ENCODE measurements around the gene FAHD2B.
"Not testable (repeated sequence)": the region's sequence is repeated elsewhere in the genome, so short reads cannot be mapped to it uniquely, and the experiment has no call there.

FAHD2B gene, protein sequence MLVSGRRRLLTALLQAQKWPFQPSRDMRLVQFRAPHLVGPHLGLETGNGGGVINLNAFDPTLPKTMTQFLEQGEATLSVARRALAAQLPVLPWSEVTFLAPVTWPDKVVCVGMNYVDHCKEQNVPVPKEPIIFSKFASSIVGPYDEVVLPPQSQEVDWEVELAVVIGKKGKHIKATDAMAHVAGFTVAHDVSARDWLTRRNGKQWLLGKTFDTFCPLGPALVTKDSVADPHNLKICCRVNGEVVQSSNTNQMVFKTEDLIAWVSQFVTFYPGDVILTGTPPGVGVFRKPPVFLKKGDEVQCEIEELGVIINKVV

DNA sequence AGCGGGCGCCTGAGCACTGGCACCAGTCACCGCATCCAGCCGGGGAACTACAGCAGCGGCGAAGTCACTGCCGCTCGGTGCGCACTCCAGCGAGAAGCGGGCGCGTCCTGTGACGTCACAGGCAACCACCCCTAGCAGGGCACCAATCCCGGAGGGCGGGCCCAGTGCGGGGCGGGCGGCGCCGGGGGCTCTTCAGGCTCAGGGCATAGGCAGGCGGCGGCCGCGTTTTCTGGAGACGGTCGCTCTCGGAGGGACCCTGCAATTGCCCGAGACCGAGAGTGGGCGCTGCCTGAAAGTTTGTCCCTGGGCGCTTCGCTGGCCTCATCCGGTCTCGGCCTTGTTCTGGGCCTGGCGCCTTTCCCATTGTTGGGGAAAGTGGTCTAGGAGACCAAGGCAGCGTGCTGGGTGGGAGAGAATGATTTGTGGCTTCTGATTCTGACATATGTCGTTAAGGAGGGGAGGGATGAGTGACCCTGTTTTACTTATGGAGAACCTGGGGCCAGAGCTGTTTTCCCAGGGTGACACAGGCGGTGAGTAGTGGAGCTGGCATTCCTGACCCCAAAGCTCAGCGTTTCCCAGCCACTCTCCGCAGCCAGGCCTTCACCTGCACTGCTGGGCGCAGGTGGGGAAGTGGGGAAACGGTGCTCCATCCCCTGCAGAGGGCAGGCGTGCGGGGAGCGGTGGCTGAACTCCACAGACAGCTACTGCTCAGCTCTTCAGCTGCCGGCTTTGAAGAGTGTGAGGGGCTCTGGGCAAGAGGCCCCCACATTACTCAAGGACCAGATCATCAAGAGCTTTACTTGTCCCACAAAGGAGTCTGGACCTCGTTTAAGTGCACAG, at the start of gene FAHD2B:
TSS of gene FAHD2B (minus strand) at position 111 of the 840 bp plus-strand sequence. CDS start 3,176 bp downstream, outside the sequence.
- DNase-seq (ENCODE audit: low read depth in 2 of 2) = peak; percentile 74 to 80

DNA sequence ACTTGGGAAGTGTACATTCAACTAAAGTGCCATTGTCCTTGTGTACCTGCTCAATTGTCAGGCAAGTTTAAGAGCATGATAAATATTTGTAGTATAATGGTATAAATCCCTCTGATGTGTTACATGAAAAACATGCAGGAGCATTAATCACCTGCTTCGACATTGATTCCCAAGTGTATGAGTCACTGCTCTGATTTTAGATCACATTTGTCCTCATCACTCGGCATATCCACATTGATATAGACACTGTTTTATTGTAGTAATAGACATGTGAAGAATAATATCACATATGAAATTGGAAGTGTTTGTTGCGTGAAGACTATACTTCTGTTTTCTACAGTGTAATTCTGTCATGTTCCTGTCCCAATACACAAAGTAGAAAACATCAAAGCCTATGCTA, 49.3 kb upstream of the FAHD2B start:
- not testable (repeated sequence) for DNase-seq (ENCODE audit: low read depth in 2 of 2)

DNA sequence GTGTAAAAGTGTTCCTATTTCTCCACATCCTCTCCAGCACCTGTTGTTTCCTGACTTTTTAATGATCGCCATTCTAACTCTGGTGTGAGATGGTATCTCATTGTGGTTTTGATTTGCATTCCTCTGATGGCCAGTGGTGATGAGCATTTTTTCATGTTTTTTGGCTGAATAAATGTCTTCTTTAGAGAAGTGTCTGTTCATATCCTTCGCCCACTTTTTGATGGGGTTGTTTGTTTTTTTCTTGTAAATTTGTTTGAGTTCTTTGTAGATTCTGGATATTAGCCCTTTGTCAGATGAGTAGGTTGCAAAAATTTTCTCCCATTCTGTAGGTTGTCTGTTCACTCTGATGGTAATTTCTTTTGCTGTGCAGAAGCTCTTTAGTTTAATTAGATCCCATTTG, 34.4 kb upstream of the FAHD2B start:
- DNase-seq (ENCODE audit: low read depth in 2 of 2) = not testable (repeated sequence)

DNA sequence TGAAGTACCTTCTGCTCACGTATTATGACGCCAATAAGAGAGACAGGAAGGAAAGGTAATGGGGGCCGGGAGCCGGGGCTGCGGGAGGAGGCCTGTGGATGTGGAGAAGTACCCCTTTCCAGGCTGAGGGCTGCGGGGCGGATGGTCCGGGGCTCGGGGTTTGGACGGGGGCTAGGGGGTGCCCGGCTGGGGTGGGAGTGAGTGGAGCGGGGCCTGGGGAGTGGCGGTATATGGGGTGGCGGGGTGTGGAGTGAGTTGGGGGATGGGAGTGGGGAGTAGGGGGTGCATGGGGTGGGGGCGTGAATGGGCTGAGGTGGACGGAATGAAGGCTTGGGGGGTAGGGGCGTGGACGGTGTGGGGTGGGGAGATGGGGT, 19.2 kb upstream of the FAHD2B start:
- DNase-seq (ENCODE audit: low read depth in 2 of 2) = not testable (repeated sequence)

DNA sequence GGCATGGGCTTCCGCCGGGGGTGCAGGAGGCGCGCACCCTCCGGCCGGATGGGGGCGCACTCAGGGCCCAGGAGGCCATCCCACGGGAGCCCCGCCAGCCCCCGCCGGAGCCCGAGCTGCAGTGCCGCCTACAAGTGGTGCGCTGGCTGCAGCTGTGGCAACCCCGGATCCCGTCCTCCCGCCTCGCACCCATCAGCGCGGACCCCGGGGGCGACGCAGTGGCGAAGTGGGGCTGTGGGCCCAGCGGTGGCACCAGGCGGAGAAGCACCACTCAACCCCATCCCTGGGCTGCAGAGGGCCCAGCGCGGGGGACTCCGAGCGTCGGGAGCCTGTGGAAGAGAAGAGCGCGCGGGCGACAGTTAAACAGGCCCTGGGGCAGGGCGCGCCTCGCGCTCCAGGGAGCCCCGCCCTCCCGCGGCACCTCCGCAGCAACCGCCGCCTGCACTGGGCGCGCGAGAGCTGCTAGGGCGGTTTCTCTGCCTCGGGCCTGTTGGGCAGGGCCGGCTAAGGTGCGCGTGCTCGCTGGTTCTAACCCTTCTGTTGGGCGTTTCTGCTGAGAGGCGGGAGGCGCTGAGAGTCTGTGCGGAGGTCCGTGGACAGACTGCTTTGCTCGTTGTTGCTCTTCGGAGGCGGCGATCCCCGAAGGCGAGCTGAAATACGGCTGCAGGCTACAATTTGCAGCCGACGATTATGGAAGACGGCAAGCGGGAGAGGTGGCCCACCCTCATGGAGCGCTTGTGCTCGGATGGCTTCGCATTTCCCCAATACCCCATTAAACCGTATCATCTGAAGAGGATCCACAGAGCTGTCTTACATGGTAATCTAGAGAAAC, 18.6 kb upstream of the FAHD2B start, which contains the start of gene ANKRD36:
TSS of gene ANKRD36 (plus strand) at position 104 of the 832 bp plus-strand sequence. CDS start at position 691, 587 bp downstream.
- DNase-seq (ENCODE audit: low read depth in 2 of 2) = peak; percentile 82 to 85

DNA sequence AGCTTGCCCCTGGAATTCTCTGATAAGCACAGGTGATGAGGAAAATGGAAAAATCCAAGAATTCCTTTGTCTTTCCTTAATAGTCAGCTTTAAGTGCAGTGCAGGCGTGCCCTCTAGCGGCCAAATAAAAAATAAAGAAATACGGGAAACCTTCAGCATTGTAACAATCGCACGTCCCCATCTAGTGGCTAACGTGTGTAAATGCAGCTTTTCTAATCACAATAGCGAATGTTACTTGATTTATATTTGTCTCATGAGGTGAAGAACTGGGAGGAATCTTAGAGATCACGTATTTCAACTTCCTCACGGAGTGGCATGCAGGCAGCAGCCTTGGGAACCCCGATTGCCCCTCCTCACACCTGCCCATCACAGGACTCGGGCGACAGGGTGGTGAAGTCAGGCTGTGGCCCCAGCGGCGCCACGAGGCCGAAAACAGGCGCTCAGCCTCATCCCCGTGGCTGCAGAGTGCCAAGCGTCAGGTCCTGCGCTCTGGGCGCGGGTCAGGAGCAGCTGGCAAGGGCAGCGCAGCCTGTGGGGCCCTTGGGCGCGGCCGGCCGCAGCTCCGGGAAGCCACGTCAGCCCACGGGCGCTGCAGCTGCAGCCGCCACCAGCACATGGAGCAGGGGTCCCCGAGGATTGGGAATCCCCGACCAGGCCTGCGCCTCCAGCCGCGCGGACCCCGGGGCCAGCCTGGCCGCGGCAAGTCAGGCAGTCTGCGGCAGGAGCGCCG, 17.8 kb upstream of the FAHD2B start:
- peak; percentile 20 to 47 for DNase-seq (ENCODE audit: low read depth in 2 of 2)

DNA sequence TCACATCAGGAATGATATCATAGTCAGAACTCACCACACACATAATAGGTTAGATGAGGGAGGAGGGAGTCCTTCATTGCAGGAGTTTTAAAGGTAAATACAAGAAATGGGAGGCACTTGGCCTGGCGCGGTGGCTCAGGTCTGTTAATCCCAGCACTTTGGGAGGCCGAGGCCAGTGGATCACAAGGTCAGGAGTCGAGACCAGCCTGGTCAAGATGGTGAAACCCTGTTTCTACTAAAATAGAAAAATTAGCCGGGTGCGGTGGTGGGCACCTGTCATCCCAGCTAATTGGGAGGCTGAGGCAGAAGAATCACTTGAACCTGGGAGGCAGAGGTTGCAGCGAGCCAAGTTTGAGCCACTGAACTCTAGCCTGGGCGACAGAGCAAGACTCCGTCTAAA, 16.6 kb upstream of the FAHD2B start:
- not testable (repeated sequence) for DNase-seq (ENCODE audit: low read depth in 2 of 2)

DNA sequence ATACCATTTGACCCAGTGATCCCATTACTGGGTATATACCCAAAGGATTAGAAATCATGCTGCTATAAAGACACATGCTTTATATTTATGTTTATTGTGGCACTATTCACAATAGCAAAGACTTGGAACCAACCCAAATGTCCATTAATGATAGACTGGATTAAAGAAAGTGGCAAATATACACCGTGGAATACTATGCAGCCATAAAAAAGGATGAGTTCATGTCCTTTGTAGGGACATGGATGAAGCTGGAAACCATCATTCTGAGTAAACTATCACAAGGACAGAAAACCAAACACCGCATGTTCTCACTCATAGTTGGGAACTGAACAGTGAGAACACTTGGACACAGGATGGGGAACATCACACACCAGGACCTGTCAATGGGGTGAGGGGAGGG, 12.2 kb upstream of the FAHD2B start:
- not testable (repeated sequence) for DNase-seq (ENCODE audit: low read depth in 2 of 2)

DNA sequence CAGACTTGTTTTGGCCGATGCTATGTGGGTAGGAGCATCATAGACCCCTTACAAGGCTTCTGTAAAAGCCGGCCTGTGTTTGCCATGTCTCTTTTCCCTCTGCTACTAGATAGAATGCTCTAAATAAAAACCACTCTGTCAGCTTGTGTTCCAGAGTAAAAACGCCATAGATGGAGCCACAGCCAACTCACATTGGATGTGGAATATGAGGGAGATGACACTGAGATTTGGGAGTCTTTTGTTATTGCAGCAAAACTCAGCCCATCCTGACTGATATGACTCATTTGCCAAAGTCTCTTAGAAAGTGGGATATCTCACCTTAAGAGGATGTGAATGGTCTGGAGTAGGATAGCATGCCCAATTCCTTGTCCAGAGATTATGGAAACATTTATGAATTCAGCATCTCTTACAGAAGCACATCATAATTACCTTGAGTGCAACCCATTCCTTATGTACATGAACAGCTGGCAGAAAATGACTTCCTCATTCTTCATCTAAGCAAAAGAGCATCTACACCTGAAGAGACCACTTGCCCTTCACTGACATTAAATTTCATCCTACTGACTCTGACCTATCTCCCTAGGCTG, 4.2 kb upstream of the FAHD2B start:
- DNase-seq (ENCODE audit: low read depth in 2 of 2) = not testable (repeated sequence)

DNA sequence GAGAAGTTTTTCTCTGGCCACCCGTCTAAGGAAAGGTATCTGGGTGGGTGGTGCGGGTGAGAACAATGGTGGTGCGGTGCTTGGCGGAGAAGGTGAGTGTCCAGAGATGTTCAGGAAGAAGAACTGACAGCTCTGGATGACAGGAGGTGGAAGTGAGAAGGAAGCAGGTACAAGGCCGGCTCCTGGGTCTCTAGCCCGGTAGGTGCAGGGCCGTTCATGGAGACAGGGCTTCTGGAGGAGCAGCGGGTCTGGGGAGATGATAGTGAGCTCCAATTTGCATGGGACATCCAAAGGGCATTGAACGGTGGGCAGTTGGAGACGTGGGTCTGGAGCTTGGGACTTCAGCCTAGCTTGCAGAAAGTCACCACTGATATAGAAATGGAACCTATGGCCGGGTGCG, 979 bp upstream of the FAHD2B start:
- DNase-seq (ENCODE audit: low read depth in 2 of 2) = no peak

DNA sequence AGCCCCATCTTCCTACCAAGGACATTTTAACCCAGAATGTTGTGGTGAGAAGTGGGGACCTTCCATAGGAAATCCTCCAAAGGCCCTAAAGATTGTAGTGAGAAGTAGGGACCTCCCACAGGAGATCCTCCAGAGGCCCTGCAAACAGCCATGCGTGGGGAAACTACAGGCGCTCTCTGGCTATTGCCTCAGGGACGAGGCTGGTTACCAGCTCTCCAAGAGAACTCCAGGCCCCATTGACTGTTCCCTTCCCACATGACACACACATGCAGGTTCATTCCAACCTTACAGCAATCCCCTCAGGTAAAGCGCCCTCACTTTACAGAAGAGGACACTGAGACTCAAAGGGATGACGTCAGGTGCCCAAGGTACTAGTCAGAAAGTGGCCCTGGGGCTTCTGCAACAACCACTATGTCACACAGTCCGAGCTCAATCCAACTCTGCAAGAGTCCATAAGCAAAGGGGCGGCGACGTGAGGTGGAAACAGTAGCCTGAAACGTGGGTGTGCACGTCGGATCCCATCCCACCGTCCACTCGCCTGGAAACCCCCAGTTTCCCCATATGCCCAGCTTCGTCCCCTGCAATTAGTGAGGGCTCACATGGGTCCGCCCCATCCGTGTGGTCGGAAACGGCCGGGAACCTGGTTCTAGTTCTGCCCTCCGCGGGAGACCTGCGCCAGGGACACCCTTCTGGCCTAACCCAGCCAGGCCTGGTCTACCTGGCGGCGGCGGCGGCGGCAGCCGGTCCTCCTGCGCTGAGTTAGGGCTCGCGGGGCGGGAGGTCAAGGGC, 505 bp downstream of the FAHD2B start:
- not testable (repeated sequence) for DNase-seq (ENCODE audit: low read depth in 2 of 2)

DNA sequence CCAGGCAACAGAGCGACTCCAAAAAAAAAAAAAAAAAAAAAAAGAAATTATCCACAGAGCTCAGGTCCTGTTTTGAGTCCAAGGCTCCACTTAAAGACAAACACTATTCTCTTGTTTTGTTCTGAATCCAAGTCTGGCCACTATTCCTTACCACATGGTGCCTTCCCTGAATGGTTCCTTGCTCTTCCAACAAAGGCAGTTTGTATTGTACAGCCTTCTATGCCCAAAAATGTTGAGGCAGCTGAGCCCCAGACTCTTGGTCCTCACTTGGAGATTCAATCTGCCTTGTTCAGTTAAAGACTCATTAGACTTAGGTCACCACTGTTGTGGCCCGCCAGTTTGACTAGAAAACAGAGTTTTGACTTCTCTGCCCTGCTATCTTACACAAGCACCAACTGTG, 1.7 kb downstream of the FAHD2B start:
- DNase-seq (ENCODE audit: low read depth in 2 of 2) = not testable (repeated sequence)

DNA sequence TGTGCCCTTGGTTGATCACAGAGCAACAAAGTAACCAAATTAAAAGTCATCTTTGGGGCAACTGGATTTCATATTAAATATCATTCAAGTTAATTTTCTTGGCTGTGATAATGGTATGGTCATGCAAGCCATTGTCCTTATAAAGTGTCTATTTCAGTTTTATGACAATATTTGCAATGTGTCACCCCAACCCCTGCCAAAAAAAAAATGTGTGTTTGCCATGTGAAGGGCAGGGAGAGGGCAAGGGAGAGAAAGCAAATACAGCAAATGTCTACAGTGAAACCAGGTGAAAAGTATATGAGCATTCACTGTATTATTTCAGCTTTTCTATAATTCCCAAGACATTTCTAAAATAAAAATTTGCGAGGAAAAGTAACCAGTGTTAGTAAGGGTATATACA, 6.0 kb downstream of the FAHD2B start:
- not testable (repeated sequence) for DNase-seq (ENCODE audit: low read depth in 2 of 2)

DNA sequence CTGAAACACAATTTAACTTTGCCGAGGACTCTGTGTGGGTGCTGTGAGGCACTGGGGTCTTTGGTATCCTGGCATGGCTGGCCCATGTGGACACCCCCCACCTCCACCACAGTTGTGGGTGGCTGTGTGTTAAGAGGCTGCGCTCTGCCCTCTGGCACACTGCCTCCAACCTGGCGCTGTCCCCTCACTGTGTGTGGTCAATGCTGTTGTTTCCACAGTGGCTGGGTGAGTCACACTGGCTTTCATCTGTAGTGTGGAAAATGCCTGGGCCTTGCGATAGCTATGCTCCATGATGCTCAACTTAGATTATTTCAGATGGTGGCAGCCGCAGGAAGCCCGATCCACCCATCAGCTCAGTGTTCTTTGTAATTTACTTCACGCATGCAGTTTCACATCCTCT, 9.6 kb downstream of the FAHD2B start:
- DNase-seq (ENCODE audit: low read depth in 2 of 2) = not testable (repeated sequence)

DNA sequence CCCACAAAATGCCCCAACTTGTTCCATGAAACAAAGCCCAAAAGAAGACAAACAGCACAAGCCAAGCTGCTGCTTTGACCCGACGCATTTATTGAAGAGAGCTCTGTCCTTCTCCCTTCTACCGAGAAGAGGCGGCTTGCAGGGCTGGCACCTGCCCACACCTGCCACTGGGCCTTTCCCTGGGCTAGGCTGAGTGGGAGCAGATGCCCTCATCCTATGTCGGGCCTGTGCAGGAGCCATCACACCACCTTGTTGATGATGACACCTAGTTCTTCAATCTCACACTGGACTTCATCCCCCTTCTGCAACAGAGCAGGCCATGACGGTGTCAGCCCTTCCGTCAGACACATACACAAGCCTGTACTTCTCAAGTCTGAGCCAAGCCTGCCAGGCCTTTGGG, 11.2 kb downstream of the FAHD2B start:
- DNase-seq (ENCODE audit: low read depth in 2 of 2) = not testable (repeated sequence)

DNA sequence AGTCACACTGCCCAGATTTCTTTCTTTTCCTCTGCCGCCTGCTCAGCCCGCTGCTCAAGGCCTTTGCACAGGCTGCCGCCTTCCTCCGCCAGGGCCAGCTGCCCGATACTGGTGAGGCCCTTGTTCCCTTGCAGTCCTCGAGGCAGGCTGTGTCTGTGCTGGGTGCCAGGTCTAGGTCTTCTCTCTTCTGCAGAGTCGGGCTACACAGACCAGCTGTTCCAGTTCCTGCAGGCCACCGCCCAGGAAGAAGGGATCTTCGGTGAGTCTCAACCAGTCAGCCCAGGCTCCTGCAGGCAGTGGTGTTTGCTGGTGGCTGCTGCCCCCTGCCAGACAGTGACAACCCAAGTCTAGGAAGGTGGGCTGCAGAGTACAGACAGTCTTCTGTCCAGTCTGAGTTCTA, 12.5 kb downstream of the FAHD2B start:
- not testable (repeated sequence) for DNase-seq (ENCODE audit: low read depth in 2 of 2)

DNA sequence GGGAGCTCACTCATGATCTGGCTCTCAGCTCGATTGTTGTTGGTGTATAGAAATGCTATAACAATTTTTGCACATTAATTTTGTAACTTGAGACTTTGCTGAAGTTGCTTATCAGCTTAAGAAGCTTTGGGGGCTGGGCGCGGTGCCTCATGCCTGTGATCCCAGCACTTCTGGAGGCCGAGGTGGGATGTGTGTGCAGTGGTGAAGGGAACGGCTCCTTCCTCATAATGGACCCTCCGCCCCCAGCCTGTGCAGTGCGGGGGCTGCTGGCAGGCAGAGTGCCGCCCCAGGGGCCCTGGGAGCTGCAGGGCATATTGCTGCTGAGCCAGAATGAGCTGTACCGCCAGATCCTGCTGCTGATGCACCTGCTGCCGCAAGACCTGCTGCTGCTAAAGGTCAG, 13.8 kb downstream of the FAHD2B start:
- DNase-seq (ENCODE audit: low read depth in 2 of 2) = not testable (repeated sequence)

DNA sequence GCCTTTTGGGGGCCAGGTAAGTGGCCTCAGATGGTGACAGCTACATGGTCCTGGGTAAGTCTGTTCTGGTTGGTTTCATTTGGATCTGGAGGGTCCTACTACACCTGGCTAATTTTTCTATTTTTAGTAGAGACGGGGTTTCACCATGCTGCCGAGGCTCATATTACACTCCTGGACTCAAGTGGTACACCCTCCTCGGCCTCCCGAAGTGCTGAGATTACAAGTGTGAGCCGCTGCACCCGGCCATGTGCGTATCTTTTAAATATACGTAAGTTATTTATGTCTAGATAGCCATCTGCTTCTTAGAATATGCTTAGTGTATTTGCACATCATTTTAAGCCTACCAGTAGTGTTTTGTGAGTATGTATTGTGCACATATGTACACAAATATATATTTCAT, 17.5 kb downstream of the FAHD2B start:
- DNase-seq (ENCODE audit: low read depth in 2 of 2) = not testable (repeated sequence)

DNA sequence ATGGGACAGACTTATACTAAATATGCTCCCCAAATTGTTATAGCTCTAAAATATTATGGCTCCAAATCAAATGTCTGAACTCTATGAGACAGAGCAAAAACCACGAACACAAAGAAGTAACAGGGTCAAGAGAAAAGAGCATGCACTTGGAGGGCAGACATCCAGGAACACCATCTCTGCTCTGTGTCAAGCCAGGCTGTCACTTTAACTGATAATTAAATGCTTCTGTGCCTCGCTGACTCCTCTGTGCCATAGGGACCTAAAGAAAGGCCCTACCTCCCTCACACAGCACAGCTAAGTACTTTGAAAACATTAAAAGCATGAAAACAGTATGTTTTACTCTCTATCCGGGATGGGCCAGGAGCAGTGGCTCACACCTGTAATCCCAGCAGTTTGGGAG, 23.8 kb downstream of the FAHD2B start:
- DNase-seq (ENCODE audit: low read depth in 2 of 2) = not testable (repeated sequence)

DNA sequence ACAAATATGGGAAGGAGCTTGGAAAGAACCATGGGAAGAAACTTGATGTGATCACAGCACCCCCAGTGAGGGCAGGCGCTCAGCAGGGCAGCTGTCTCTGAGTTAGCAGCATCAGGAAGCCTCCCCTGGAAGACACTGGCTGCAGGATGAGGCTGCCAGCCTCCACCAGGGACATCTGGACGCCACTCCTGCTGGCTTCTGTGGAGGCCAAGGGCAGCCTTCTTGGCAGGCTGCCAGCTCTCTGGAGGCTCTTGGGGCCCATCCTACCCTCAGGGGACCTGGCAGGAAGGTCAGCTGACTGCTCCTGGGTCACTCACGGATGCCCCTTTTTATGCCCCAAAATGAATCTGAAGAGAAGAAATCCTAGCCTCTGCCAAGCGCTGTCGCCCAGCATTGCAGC, 26.0 kb downstream of the FAHD2B start:
- DNase-seq (ENCODE audit: low read depth in 2 of 2) = not testable (repeated sequence)

All from stimulated activated CD4-positive, alpha-beta T cell treated with anti-CD3 and anti-CD28 coated beads, Interleukin-15, amount 100 ng/mL, for 48 hours (primary cell).